HG03139 (cell line): ENCODE measurements around the gene FHAD1.
"Not testable (repeated sequence)": the region's sequence is repeated elsewhere in the genome, so short reads cannot be mapped to it uniquely, and the experiment has no call there.

Experiments used
- ATAC-seq: cut with Tn5 transposase; IDR thresholded peaks from one replicate; pipeline ENCODE4 v1.9.1; 2021; ENCODE audit not compliant: unreplicated experiment

The FHAD1 gene

GRCh38 chr1:15430787-15431570 is 184.0 kb downstream of the FHAD1 start:
- ATAC-seq = no peak

DNA sequence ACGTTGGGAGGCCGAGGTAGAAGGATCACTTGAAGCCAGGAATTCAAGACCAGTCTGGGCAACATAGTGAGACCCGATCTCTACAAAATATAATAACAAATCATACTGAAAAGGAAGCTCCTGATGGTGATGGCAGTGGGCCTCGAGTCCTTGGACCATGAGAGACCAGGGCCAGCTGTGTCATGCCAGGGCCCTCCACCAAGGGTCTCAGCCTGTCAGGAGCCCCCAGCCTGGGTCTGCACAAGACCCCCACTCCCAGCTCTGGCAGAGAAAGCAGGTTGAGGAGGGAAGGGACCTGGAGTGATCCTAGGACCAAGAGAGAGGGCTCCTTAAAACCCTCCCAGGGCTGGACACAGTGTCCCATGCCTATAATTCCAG is 184.5 kb downstream of the FHAD1 start:
- ATAC-seq = no peak

- ATAC-seq = no peak
These were observed 185.3 kb downstream of the FHAD1 start for GRCh38 chr1:15432324-15432723.

GRCh38 chr1:15433471-15433870 is 186.4 kb downstream of the FHAD1 start:
- no peak for ATAC-seq

- not testable (repeated sequence) for ATAC-seq
These were observed 187.7 kb downstream of the FHAD1 start for GRCh38 chr1:15434739-15435138.

DNA sequence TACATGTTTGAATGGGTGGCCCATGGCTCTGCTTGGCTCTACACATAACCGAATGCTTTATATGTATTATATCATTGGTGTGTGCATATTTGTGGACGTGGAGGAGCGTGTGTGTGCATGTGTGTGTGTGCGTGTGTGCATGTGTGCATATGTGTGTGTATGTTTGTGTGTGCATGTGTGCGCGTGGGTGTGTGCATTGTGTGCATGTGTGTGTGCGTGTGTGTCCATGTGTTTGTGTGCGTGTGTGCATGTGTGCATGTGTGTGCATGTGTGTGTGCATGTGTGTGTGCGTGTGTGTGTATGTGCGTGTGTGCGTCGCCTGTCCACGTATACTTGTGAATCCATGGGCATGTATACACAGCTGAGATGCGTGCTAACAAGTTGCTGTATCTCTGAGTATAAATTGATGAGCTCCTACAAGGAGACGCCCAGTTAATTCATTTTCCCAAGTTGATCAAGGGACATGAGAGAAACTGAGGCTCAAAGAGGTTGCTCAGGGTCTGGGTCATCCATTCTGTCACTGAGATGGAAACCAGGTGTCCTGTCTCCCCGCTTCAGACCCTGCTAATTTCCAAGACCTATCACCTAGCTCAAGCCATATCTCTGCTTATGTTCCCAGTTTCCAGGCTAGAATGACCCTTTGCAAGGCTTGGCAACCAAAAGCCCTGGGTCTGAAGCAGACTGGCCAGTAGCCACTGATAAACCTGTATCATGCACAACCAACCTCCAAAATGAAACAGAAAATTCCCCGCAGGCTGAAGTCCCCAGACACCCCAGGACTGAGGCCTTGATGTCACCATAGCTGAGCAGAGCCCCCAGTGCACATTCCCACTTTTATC is 188.4 kb downstream of the FHAD1 start:
- ATAC-seq = no peak

DNA sequence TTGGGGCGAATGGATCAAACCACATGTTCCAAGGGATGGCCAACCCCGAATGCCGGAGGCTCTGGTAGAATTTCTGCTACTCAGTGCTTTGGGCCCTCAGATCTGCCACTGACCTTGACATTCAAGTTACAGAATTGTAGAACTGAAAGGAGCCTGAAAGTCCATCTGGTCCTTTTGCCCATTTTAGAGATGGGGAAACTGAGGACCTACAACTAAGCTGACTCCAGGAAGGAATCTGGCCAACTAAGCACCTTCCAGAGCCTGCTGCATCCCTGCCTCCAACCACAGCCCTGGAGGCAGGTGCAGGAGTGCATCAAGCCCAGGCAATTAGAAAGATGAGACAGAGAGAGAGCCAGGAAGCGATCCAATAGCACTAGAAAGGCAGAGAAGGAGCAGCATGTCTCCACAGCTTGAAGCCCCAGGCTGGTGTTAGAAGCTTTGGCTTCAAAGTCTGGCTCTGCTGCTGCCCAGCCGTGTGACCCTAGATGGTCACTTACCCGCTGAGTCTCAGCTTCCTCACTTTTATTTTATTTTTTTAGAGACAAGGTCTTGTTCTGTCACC is 189.9 kb downstream of the FHAD1 start:
- no peak for ATAC-seq

GRCh38 chr1:15439325-15439724 is 192.3 kb downstream of the FHAD1 start:
- no peak for ATAC-seq

- ATAC-seq = no peak
These were observed 193.3 kb downstream of the FHAD1 start for GRCh38 chr1:15440357-15440756.

GRCh38 chr1:15441247-15441646 is 194.2 kb downstream of the FHAD1 start:
- no peak for ATAC-seq

DNA sequence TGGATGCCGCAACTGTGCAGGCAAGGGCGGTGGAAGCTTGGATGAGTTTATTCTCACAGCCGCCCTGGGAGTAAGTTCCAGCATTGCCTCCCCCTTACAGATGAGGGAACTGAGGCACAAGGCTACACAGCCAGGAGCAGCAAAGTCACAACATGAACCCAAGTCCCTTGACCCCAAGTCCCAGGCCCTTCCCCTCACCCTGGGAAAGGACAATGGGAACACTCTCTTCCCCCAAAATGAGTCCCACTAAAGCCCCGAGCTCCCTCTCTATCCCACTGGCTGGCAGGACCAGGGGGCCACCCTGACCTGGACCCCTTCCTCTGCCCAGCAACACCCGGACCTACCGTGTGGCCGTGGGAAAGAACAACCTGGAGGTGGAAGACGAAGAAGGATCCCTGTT is 195.1 kb downstream of the FHAD1 start:
- no peak for ATAC-seq

GRCh38 chr1:15442759-15443158 is 195.7 kb downstream of the FHAD1 start:
- ATAC-seq = no peak

DNA sequence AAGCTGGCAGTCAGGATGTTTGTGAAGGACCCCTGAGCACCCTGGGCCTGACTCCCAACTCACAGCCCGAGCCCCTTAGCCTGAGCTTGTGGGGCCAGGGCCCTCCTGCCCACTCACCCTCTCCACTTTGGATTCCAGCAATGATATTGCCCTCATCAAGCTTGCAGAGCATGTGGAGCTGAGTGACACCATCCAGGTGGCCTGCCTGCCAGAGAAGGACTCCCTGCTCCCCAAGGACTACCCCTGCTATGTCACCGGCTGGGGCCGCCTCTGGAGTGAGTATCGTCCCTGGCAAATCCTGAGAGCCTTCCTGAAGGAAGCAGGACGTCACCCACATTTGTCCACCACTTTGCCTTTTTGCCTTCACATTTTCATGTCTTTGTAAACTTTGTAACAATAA is 196.3 kb downstream of the FHAD1 start:
- no peak for ATAC-seq

- no peak for ATAC-seq
These were observed 197.7 kb downstream of the FHAD1 start for GRCh38 chr1:15444468-15445389.

DNA sequence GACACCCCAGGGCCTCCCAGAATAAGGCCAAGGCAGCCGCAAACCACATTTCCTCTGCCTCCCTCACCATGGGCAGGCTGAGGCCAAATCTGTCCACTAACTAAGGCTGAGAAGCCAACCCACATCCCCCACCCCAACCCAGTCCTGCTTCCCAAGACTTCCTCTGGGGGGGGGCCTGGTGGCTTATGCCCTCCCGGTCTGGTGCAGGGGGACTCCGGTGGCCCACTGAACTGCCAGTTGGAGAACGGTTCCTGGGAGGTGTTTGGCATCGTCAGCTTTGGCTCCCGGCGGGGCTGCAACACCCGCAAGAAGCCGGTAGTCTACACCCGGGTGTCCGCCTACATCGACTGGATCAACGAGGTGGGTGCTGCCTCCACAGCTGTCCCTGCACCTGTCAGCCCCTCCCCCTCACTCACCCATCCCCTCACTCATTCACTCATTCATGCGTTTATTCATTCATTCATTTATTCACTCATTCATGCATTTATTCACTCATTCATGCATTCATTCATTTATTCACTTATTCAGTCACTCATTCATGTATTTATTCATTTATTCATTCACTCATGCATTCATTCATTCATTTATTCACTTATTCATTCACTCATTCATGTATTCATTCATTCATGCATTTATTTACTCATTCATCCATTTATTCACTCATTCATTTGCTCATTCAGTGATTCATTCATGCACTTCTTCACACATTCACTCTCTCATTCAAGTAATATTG is 198.5 kb downstream of the FHAD1 start:
- ATAC-seq = no peak

GRCh38 chr1:15446212-15446611 is 199.2 kb downstream of the FHAD1 start:
- ATAC-seq = no peak
